ENCODE data around the gene CCL5.
A peak's percentile ranks its signal among the peaks of the same experiment; 100 is the strongest.

Gene CCL5

GRCh38 chr17:35893751-35894150 lies 13.6 kb upstream of the CCL5 start (continued):
- TF ChIP-seq, protein P1, sequence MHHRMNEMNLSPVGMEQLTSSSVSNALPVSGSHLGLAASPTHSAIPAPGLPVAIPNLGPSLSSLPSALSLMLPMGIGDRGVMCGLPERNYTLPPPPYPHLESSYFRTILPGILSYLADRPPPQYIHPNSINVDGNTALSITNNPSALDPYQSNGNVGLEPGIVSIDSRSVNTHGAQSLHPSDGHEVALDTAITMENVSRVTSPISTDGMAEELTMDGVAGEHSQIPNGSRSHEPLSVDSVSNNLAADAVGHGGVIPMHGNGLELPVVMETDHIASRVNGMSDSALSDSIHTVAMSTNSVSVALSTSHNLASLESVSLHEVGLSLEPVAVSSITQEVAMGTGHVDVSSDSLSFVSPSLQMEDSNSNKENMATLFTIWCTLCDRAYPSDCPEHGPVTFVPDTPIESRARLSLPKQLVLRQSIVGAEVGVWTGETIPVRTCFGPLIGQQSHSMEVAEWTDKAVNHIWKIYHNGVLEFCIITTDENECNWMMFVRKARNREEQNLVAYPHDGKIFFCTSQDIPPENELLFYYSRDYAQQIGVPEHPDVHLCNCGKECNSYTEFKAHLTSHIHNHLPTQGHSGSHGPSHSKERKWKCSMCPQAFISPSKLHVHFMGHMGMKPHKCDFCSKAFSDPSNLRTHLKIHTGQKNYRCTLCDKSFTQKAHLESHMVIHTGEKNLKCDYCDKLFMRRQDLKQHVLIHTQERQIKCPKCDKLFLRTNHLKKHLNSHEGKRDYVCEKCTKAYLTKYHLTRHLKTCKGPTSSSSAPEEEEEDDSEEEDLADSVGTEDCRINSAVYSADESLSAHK (tag by site-specific recombination; IDR thresholded peaks at IDR 0.05): no peak
- TF ChIP-seq ZFHX2 (tag by site-specific recombination; conservative IDR thresholded peaks at IDR 0.05) (no peak), HOXD13 (CRISPR knock-in tag; IDR thresholded peaks at IDR 0.05; ENCODE audit: borderline replicate concordance) (no peak), ZFP41 (tag by site-specific recombination; IDR thresholded peaks at IDR 0.05; ENCODE audit: borderline replicate concordance) (no peak)

DNA sequence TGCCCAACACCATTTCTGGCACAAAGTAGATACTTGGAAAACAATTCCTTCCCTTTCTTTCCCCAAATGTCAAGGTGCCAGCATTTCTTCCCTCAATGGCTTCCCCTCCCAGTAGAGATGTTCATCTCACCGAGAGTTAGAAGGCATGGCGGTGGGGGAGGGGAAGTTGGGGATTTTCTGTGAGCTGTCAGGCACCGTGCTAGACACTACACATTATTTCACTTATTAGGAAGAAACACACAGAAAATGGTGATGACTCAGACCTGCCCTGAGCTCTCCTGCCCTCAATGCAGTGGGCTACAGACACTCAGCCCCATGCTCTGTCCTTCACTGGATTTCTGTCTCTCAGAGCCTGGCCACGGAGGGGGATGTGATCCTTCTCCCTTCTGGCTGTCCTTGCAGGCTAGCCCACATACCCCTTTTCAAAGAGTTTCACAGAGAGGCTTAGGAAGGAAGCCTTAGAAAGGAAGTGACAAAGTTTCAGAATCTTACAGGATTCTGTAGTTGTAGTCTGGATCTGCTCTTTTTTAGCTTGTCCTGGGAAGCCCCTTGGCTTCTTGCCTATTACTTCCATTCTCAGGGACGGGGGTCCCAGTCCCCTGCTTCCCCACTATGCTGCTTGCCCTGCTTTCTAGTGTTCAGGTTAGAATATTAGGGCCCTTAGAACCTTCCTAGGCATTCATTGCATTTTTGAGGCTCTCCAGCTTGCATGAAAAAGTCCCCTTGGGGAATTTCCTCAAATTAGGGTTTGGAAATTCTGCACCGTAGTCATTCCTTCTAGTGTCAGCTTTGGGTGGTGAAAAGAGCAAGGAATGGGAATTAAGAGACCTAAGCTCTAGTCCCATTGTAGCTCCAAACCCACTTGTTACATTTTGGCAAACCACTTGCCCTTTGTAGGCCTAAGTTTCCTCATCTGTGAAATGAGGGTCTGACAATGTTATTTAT lies 12.2 kb upstream of the CCL5 start:
- CTCF ChIA-PET: interaction anchor here (0.5 to 1.2 kb wide), 5 partner anchors 29 to 279 kb away, joined by 3 to 5 read pairs (median 3); no protein-coding TSS in a partner anchor
- Histone ChIP-seq H3K36me3 (ENCODE audit: control insufficient read depth in 2 of 2, insufficient read depth in 1 of 2, low read length in 2 of 2) (no peaks in the 10 kb centered on the region), H3K4me1 (ENCODE audit: control insufficient read depth, insufficient read depth, low read length) (peaks cover 13% of the 10 kb centered on the region), H3K4me3 (ENCODE audit: low read depth, low read length) (no peak overlapping the region), H3K9me3 (ENCODE audit: control insufficient read depth, insufficient read depth, low read depth, low read length) (no peaks in the 10 kb centered on the region), H3K27ac (ENCODE audit: extremely low read depth, low read depth, low read length) (no peak overlapping the region)
- TF ChIP-seq TCF7L2 (IDR thresholded peaks at IDR 0.05; ENCODE audit: borderline replicate concordance, low read depth, low read length) (no peak), ZNF335 (tag by site-specific recombination; conservative IDR thresholded peaks at IDR 0.05) (peak; percentile 63), MZF1 (tag by site-specific recombination; IDR thresholded peaks at IDR 0.05; ENCODE audit: borderline replicate concordance) (no peak), ZNF302 (tag by site-specific recombination; IDR thresholded peaks at IDR 0.05; ENCODE audit: low read depth) (no peak)
- POLR2A ChIA-PET: interaction anchor here (0.6 kb wide), 1 partner anchor 10 kb away, joined by 3 read pairs; no protein-coding TSS in a partner anchor

DNA sequence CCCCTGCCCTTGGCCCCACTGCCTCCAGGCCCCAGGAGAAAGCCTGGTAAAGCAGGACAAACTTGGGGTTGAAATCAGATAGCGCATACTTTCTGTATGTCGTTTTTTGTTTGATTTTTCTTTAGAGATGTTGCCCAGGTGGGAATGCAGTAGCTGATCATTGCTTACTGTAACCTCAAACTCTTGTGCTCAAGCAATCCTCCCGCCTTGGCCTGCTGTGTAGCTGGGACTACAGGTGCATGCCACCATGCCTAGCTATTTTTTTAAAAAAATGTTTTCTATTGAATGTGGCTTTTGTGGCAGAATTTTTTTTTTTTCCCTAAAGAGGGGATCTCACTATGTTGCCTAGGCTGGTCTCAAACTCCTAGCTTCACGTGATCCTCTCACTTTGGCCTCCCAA lies 11.1 kb upstream of the CCL5 start:
- TF ChIP-seq ZNF362 (tag by site-specific recombination; IDR thresholded peaks at IDR 0.05) (0 out of 2 replicates have a peak, but pooled peaks have one; percentile 51), ZNF626 (tag by site-specific recombination; IDR thresholded peaks at IDR 0.05) (no peak)
- H3K27ac ChIP-seq (ENCODE audit: extremely low read depth, low read depth, low read length): no peak overlapping the region
- CTCF ChIA-PET: interaction anchor here (0.7 to 1.4 kb wide), 4 partner anchors 37 to 712 kb away, joined by 3 to 6 read pairs (median 4); no protein-coding TSS in a partner anchor
- POLR2A ChIA-PET: no interaction called here
- H3K4me3 ChIP-seq (ENCODE audit: low read depth, low read length): no peak overlapping the region
- H3K4me1 ChIP-seq (ENCODE audit: control insufficient read depth, insufficient read depth, low read length): peaks cover 13% of the 10 kb centered on the region
- no peaks in the 10 kb centered on the region for H3K9me3 ChIP-seq (ENCODE audit: control insufficient read depth, insufficient read depth, low read depth, low read length)
- H3K36me3 ChIP-seq (ENCODE audit: control insufficient read depth in 2 of 2, insufficient read depth in 1 of 2, low read length in 2 of 2): no peaks in the 10 kb centered on the region

DNA sequence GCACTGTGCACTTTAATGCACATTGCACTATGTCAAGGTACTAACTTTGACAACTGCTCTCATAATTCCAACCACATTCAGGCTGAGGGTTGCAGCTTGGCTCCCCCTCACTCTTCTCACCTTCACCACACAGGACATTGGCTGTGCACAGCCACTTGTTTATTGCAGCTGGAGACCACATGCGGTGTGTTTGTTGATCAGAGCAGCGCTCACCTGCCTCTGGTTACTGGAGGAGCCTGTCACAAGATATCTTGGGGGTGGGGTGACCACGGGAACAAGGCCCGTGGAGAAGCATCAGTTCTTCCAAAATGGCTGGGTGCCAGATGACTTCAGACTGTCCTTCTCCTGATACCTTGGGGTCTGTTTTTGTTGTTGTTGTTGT lies 10.6 kb upstream of the CCL5 start:
- Histone ChIP-seq H3K36me3 (ENCODE audit: control insufficient read depth in 2 of 2, insufficient read depth in 1 of 2, low read length in 2 of 2) (no peaks in the 10 kb centered on the region), H3K9me3 (ENCODE audit: control insufficient read depth, insufficient read depth, low read depth, low read length) (no peaks in the 10 kb centered on the region), H3K27ac (ENCODE audit: extremely low read depth, low read depth, low read length) (no peak overlapping the region), H3K4me1 (ENCODE audit: control insufficient read depth, insufficient read depth, low read length) (peaks cover 13% of the 10 kb centered on the region), H3K4me3 (ENCODE audit: low read depth, low read length) (no peak overlapping the region)
- TF ChIP-seq ZNF10 (tag by site-specific recombination; IDR thresholded peaks at IDR 0.05): peak; percentile 62
- TF ChIP-seq ZNF549 (tag by site-specific recombination; IDR thresholded peaks at IDR 0.05): no peak
- 0 out of 2 replicates have a peak, but pooled peaks have one; percentile 37 for TF ChIP-seq ZNF24 (tag by site-specific recombination; IDR thresholded peaks at IDR 0.05)
- CTCF ChIA-PET: interaction anchor here (0.7 to 1.4 kb wide), 2 partner anchors 41 to 713 kb away, joined by 4 read pairs; no protein-coding TSS in a partner anchor
- POLR2A ChIA-PET: no interaction called here
